HG02852 (cell line): ENCODE data around the gene WDR74.
"Not testable (repeated sequence)": the region's sequence is repeated elsewhere in the genome, so short reads cannot be mapped to it uniquely, and the experiment has no call there.

Experiments
- ATAC-seq: cut with Tn5 transposase; IDR thresholded peaks from one replicate; pipeline ENCODE4 v1.9.1; 2021; ENCODE audit warnings: mild to moderate bottlenecking, moderate library complexity; ENCODE audit not compliant: unreplicated experiment

WDR74 gene

DNA sequence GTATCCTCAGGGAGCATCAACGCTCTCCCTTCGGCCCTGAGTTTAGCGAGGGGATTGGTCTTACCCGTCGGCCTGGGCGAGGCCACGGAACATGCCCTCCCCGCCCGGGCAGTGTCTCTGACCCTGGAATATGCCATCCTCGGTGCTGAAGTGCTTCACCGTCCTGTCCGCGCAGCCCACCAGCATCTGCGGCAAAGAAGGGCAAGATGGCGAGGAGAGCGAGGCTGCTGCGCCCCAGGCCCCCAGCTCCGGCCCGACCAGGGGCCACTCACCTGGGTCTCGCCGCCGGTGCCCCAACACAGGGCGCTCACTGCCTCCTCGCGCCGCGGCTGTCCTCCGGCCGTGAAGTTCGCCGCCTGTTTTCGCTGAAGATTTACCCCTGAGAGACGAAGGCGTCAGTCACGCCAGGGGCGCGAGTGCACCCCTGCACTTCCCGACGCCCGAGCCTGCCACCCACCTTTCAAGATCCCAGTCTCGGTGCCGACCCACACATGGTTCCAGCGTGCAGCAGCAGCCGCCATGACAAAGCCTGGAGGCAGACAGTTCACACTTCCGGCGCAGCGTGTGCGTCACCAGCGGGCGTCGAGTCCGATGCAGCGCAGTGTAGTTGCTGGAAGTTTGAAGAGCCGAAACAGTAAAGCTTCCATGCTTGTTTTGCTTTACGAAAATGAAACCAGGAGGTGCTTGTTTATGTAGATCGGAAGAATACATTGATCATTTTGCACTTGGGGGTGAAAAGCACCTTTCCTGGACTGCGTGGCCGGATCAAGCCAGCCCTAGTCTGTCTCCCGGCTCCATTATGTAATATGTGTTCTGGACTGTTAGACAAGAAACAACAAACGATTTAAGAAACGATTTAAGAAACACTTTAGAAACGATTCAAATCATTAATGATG, at the start of gene WDR74:
Gene WDR74, minus strand, starts transcription at position 541 of the 896 bp plus-strand sequence. Its CDS starts 20 bp downstream, at position 521.
- peak; percentile 39 for ATAC-seq

GRCh38 chr11:62889126-62889483, 49.7 kb upstream of the WDR74 start:
- ATAC-seq, result no peak

DNA sequence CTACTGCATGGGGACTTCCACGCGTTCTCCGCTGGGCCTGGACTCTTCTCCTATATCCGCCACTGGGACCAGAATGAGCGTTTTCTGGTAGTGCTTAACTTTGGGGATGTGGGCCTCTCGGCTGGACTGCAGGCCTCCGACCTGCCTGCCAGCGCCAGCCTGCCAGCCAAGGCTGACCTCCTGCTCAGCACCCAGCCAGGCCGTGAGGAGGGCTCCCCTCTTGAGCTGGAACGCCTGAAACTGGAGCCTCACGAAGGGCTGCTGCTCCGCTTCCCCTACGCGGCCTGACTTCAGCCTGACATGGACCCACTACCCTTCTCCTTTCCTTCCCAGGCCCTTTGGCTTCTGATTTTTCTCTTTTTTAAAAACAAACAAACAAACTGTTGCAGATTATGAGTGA, 49.0 kb upstream of the WDR74 start:
- no peak for ATAC-seq

DNA sequence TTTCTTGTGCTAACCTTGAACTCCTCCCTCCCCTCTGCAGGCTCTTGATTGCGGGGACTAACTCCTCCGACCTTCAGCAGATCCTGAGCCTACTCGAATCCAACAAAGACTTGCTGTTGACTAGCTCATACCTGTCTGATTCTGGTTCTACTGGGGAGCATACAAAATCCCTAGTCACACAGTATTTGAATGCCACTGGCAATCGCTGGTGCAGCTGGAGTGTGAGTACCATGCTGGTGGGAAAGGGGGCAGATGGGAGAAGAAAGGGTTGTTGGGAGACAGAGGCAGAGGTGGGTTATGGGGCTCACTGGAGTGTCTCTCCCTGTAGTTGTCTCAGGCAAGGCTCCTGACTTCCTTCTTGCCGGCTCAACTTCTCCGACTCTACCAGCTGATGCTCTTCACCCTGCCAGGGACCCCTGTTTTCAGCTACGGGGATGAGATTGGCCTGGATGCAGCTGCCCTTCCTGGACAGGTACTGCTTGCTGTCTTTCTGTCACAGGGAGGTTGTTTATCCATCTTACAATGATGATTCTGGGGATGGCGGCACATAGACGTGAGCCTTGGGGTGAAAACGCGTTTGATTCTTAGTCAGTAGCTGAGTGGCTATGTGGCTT, 45.9 kb upstream of the WDR74 start:
- ATAC-seq, result no peak

GRCh38 chr11:62883673-62884072, 44.3 kb upstream of the WDR74 start:
- ATAC-seq, result no peak

DNA sequence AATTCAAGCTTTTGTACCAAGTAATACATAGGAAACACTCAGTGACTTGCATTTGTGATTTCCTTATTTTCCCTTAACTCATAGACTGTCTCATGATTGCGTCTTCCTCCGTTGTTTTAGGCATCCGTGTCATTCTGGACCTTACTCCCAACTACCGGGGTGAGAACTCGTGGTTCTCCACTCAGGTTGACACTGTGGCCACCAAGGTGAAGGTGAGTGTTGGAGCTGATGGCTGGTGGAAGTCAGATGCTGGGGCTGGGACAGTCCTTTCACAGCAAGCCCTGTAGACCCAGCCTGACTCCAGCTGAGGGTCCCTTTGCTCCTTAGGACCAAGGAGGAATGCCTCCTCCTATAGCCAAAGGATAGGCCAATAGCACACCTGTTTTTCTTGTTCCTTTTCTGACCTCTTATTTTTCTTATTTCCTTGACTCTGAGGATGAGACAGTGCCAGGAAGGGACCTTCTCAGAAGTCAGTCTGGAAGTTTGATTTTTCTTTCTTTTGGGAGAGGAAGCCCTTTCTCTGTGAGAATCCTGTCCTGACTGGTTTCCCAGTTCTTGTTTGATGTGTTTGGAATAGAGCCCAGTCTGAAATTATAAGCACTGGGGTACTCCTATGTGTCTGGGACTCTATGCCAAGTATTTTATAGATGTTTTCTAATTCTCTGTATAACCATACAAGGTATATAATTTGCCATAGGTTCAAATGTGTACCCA, 43.6 kb upstream of the WDR74 start:
- no peak for ATAC-seq

- ATAC-seq, result no peak
Observed at GRCh38 chr11:62882431-62882749, 43.0 kb upstream of the WDR74 start.

- peak; percentile 43 for ATAC-seq
Observed at GRCh38 chr11:62881579-62882430, 42.4 kb upstream of the WDR74 start.

DNA sequence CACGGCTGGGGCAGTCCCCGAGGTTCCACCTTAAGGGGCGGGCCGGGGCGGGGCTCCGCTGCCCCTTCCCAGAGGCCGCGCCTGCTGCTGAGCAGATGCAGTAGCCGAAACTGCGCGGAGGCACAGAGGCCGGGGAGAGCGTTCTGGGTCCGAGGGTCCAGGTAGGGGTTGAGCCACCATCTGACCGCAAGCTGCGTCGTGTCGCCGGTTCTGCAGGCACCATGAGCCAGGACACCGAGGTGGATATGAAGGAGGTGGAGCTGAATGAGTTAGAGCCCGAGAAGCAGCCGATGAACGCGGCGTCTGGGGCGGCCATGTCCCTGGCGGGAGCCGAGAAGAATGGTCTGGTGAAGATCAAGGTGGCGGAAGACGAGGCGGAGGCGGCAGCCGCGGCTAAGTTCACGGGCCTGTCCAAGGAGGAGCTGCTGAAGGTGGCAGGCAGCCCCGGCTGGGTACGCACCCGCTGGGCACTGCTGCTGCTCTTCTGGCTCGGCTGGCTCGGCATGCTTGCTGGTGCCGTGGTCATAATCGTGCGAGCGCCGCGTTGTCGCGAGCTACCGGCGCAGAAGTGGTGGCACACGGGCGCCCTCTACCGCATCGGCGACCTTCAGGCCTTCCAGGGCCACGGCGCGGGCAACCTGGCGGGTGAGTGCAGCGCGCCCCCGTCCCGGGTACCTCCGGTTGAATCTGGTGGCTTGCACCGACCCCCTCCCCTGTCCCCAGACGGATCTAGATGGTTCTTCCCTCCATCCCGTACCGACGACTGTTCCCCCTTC, 41.6 kb upstream of the WDR74 start, which contains the start of gene SLC3A2:
Gene SLC3A2, plus strand, starts transcription at position 94 of the 776 bp plus-strand sequence. Its CDS starts 128 bp downstream, at position 222.
- peak; percentile 70 for ATAC-seq

DNA sequence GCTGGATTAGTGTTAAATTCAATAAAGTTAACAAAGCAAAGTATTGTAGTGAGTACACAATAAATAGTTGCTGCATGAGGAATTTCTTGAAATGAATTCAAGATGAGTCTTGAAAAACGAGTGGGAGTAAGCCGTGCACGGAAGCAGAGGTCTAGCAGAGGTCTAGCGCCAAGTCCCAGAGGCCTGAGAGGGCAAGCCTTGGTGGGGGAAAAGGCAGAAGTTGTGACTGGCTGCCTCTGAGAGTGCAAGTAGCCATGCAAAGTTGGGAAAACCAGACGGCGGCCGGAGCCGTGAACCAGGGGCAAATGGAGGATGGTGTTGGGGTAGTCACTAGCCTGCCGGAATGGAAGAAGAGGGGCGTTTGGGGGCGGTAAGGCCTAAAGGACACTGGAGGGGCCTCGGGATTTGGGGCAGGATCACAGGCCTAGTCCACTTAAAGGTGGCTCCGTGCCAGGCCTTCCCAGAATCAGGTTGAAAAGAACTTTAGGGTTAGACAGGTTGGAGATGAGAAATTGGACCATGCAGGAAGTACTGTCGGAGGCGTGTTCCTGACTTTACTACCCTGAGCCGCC, 40.9 kb upstream of the WDR74 start:
- ATAC-seq, result peak; percentile 16

GRCh38 chr11:62879235-62879978, 40.0 kb upstream of the WDR74 start:
- ATAC-seq, result no peak

GRCh38 chr11:62876712-62877111, 37.3 kb upstream of the WDR74 start:
- no peak for ATAC-seq

- ATAC-seq, result no peak
Observed at GRCh38 chr11:62875698-62876478, 36.5 kb upstream of the WDR74 start.

DNA sequence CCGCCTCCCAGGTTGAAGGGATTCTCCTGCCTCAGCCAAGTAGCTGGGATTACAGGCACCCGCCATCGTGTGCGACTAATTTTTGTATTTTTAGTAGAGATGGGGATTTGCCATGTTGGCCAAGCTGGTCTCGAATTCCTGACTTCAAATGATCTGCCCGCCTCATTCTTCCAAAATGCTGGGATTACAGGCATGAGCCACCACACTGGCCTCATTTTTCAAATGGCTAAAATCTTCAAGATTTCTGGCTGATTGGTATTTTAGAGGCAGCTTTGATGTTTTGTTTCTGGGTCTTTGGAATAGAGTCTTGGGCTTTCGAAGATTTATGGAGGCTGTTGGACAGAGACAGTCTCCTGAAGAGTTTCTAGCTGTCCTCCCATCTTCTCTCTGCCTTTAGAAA, 35.5 kb upstream of the WDR74 start:
- no peak for ATAC-seq

GRCh38 chr11:62865635-62866034, 26.2 kb upstream of the WDR74 start:
- no peak for ATAC-seq

- ATAC-seq, result no peak
Observed at GRCh38 chr11:62863687-62864335, 24.4 kb upstream of the WDR74 start.

- ATAC-seq, result not testable (repeated sequence)
Observed at GRCh38 chr11:62861564-62862192, 22.3 kb upstream of the WDR74 start.
